Measurements from ENCODE around the gene MED12L. TPM values are rescaled to one million over a fixed set of nuclear protein-coding genes. Genes with fewer than 3 reads are reported as not detected.

The MED12L gene
- total RNA-seq, 1 donor from 2014 or later: 1.5 TPM

DNA sequence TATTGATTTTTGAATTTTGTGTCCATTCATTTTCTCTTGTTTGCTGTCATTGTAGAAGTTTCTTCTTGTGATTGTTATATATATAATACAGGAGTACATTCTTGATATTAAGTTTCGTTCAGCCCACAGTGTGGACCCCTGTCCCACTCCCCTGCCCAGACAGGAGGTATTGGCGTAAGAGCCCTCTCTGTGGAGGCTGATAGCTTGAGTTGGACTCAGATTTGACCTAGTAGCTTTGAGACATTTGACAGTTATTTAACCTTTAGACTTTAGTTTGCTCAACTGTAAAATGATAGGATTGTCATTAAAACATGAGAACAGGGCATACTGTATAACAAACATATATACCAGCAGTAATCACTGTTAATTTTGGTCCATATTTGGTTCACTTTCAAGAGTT lies 90.5 kb downstream of the MED12L start:
- DNase-seq: no peak

DNA sequence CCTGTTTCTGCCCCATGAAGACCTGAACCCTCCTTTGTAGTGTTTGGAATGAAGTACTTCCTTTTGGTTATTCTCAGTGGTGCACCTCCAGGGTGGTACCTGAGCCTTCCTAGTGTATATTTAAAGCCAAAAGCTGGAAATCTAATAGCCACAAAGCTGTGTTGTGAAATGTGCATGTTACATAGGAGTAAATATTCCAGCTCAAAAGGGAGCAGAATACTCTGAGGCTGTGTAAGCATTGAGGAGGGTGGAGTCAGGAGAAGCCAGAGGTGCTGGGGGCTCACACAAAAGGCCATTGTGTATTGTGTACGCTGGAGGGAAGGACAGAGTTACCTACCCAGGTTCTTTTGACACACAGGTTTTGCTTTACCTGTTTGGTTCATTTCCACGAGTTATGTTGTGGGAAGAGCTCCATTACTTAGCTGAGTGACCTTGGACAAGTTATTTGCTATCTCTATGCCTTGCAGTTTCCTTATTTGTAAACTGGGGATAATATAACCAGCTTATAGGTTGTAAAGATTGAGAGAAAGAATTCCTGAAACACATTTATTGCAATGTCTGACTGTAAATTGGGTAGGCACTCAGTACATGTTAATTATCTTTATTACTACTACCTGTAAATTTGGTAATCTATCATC lies 92.9 kb downstream of the MED12L start:
- DNase-seq: no peak

DNA sequence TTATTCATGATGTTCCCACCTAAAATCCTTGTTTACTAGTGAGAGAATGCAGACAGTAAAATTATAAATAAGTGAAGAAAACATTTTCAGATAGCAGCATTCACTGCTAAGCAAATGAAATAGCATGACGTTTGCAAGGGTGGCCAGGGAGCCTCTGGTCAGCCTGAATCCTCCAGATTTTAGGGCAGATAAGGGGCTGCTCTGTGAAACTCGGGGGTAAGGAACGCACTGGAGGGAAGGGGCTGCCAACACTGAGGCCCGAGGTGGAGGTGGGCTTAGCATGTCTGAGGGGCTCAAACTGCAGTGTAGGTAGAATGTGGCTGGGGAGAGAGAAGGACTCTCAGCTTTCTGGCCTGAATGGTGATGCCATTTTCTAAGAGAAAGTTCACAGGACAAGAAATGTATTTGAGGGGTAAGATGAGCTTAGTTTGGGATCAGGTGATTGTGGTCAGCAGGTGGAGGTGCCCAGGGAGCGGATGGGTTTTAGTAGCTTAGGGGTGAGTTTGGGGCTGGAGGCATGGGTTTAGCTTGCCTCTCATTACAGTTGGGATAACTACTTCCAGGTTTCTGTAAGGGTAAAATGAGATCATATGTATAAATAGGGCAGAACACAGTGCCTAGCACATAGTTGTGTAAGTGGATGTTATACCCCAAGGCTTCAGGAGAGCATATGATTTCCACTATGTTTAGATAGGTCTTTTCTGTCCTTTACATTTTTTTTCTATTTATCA lies 97.0 kb downstream of the MED12L start:
- no peak for DNase-seq

DNA sequence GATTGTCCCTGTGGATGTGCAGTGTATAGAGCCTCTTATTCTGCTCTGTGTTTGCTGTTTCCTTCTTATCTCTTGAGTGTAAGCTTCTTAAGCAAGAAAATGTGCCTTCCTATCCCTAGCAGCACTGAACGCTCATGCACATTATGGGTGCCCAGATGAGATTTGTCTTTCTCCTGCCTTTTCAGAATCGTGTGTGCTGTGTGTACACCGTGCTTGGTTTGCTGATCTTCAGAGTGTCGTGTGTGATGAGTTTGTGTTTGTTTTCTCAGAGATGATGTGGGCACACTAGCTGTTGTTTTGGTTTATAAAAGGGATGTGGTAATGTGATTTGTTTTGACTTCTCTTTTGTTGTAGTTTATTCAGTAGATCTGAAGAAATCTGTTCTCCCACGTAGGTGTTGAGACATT lies 97.8 kb downstream of the MED12L start:
- DNase-seq: no peak

DNA sequence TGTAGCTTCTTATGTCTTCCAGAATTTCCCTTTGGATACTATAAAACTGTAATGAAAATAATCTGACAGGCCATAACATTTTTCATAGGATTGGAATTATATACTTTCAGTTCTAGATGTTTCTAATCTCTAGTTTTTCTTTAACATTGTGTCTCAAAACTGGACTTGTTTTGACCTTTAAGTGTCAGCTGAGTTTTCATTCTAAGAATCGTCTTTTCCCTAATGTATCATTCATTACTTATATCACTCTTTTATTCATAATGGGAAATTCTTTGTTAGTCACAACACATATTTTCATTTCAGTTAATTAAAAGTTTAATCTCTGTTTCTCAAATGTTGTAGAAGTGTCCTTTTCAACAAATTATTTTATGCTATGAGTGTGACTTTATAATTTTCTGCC lies 105.6 kb downstream of the MED12L start:
- no peak for DNase-seq

DNA sequence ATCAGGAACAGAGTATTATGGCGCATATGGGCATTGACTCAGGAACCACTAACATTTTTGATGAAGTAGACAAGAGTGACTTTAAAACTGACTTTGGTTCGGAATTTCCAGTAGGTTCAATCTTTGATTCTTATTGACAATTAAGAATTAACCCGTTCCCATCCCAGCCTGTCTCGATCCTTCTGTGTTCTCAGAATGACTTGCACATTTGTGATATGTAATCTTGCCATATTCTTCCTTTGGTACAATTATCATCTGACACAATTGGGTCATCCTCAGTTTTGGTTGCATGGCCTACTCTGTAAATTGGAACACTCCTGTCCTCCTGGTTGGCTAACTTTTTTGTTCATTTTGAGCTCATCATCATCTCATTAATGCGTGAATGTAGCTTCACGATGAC lies 107.1 kb downstream of the MED12L start:
- DNase-seq: no peak

DNA sequence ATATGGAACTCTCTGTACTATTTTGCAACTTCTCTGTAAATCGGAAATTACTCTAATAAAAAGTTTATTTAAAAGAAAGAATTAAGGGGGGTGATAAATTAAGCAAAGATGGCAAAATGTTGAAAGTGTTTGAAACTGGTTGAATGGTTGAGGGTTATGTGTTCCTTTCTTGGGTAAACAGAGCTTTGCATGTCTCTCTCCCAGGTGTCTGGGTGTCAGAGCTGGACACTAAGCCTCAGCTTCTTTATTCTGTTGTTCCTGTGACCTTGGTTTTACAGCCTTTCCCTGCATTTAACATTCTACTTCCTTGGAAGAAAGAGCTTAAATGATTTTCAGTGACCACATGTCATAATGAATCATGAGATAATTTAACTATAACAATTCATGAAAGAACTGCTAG lies 110.4 kb downstream of the MED12L start:
- DNase-seq: no peak

DNA sequence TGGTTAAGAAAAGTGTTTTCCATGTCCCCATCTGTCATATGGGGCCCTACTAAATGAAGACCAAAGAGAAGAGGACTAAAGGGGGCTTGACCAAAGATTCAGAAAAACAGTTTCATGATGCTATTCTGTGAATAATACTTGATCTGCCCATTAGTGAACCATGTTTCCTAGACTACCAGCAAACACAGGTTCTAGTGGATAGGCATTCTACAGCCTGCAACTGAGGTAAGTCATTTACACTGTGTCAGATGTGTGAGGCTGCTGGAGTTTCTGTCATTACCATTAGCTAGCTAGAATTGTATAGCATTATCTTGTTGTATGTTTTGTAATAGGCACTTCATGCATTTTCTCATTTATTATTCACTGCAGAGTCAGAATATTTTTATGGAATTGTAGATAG lies 111.0 kb downstream of the MED12L start:
- no peak for DNase-seq

DNA sequence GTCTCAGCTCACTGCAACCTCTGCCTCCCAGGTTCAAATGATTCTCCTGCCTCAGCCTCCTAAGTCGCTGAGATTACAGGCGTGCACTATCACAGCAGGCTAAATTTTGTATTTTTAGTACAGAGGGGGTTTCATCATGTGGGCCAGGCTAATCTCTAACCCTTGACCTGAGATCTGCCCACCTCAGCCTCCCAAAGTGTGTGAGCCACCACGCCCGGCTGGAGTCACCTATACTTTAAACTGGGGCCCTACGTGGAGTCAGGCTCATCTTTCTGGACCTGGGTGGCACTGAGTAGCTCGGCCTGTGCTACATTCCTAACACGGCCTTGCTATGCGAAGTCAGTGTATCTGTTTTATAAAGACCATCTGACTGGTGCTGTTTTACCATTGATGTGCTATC lies 111.8 kb downstream of the MED12L start:
- no peak for DNase-seq

DNA sequence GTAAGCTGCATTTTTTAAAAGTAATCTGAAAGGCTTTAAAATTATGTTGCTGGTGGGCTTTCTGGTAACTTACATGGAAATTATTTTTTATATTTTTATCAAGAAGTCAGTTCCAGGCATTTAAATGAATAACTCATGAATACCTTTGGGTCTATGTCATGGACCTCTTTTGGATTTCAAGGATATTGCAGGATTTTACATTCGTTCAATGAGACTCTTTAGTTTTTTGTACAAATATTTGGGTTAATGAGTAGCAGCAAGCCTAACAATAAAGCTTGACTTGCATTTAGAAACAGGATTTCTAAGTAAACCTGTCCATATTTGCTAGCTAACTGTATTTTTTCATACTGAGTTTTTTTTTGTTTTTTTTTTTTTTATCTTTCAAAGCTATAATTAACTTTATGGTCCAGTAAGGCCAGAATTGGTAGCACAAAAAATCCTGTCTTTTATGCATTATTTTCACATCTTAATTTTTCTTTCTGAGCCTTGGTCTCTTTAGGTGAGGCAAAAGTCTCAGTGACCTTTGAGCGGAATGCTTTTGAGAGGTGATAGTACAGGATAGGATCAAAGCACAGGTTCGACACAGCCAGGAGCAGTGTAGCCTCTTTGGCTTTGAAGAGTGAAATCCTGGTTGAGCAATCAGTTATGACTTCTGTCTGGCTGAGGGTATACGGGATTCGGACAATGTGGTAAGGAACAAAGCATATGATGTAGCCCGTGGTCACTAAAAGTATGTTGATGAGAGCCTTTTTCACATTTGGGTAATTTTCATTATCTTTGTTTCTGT lies 112.7 kb downstream of the MED12L start:
- DNase-seq: no peak

DNA sequence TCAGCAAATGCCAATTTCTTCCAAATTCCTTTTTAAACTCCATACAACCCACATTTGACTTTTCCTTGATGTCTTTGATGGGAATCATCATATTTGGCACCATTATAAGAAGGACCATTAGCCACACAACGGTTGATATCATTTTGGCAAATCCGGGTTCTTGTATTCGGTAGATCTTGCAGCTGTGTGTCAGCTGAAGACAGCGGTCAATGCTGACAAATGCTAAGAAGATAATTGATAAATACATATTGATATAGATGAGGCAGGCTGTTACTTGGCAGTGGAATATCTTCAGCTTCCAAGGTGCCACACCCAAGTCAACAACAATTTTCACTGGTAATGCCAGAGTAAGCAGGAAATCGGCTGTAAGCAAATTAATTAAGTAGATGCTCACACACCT lies 113.4 kb downstream of the MED12L start:
- DNase-seq: no peak

DNA sequence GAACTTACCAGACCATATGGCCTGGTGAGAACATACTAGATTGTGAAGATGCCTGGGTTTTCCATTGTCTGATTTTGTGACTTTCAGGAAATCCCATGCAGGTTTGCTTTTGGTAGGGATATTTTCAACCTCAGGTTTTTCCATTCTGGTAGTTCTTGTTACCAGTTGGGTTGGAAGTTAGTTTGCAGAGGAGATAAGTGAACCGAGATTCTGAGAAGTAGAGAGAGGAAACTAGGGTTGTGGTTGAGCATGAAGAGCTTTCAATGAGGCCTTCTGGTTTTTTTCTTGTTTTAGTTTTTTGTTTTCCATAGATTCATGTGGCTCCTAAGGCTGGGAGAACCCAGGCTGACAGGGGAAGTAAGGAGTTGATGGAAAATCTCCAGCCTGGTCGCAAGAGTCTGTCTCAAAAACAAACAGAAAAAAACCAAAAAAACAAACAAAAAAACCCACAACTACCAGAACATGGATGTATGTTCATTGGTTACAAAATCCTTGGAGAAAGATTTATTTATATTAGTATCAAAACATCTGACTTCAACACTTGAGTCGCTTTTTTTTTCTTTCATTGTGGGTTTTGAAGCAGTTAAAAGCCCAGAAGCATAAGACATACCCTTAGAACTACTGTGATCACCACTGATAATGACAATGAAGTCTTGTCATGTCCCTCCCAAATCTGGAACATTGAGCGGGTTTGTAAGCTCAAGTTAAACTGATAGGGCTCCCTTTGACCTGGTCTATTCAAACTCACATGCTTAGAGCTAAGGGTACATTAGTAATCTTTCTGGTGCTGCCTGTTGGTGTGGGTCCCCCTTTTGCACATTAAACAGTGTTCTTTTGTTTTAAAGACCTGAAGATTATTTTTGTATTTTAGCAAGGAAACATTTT lies 114.3 kb downstream of the MED12L start:
- DNase-seq: no peak

DNA sequence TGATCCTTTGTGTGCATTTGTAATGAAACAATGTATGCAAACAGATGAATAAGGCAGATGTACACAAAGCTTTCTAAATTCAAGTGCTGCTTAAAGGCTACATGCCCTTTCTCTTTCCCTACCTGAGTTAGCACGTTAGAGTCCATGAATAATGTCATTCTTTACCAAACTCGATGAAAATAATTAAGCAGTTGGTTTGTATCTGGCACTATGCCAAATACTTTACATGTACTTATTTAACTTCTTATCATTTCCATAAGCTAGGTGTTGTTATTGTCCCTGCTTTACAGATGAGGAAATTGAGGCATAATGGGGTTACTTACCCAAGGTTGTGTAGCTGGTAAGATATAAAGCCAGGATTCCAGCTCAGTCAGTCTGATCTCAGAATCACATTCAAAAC lies 115.1 kb downstream of the MED12L start:
- no peak for DNase-seq

DNA sequence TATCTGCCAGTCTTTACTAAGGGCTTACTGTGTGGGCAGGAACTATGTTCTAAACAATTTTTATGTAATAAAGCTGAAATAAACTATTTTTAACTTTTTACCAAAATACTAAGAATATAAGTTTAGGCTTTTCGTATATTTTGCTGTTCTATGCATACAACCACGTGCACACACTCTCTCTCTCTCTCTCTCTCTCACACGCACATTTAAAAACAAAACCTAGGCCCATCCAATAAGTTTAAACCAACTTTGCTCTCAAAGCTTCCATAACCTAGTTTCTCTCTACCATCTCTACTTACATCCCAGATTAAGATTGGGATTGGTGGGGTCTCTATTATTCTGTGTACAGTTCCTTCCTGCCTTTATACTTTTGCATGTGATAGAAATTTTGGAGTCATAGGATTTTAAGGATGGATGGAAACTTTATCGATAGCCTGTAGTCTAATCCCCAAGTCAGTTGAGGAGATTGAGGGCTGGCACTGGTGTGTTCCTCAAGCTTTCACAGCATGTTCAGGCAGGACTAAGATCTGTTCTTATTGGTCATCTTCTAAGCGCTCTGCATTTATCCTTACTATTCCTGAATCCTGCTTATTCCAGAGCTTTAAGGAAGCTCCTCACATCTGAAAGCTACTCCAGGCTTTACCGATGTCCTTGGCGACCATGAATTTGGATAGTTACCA lies 115.7 kb downstream of the MED12L start:
- no peak for DNase-seq

DNA sequence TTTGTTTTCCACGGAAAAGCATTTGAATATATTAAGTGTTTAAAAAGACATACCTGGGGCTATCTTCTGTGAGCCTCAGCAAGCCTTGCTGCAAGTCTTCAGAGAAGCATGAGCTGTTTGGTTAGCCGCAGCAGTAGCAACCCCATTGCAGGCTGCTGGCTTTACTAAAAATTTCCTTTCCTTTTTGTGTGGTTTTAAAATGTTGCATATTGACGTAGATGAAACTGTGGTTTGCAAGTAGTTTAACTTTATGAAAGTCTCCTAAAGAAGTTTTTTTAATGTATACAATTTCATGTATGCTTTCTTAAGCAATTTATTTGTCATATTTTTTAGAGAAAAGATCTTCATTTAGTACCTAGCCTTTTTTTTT lies 117.6 kb downstream of the MED12L start, which contains the start of gene GPR171:
Gene GPR171 (minus strand): TSS at position 166 of the 370 bp plus-strand sequence. CDS start 3,830 bp downstream, outside the sequence.
- no peak for DNase-seq

DNA sequence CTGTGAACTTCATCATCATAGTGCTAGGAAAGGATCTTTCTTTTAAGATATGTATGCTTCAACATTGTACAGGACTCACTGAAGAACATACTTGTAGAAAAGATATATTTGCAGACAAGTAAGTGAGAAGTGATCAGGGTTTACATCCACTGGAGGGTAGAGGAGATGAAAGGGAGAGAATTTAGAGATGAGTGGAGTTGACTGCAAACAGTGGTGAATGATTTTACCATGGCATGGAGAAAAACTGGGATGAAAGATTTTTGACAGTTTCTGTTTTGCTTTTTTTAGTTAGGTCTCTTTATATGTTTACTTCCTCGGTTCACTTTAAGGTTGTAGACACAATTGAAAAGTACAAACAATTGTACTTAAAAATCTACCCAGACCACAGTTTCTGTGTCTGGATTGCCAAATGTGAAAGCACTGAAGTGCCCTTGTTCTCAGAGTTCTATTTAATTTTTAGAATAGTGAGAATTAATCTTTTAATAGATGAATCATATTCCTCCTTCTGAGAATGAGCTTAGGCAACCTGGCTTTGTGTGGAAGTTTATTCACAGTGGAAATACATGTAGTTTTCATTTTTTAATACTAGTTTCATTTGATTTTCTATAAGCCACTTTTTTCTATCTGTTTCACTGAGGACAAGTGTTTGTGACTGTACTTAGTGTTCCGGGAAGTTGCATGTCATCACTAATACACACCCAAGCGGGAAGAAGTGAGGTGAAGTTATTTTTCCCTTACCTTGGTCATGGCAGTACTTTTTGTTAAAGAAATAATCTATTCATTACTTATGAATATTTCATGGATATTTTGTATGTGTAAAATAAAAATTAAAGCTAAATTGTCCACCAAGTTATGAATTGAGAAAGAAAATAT lies 119.3 kb downstream of the MED12L start:
- no peak for DNase-seq

DNA sequence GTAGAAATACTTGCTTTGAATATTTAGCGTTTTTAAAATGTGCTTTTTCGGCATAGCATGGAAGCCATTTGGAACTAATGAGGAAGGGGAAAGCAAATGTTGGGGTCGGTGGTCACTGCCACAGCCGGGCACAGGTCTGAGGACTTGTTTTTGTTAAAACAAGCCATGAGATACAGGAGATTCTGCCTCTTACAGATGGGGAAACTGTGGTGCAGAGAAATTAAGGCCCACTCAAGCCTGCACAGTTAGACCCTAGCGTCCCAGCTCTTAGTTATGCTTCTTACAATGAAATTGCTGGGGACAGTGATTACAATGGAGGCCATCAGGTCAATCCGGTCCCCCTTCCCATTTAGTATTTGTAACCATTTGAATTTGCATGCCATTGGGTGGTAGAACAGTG lies 120.0 kb downstream of the MED12L start:
- DNase-seq: no peak

DNA sequence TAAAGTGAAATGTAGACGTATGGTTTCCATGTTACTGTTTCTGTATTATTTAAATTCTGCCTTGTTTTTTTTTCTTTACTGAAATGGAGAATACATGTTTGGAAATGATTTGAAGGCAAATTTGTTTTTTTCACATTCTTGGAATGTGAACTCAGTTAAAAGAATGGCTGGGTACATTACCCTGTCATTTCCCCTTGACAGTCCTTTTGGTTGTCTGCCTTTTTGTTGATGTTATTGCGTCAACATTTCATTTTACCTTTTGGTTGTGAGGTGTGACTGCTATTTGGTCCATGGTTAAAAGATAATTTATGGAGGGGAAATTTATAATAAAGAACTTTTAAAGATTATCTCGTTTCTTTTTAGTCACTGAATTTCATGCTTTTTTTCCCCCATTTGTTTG lies 120.7 kb downstream of the MED12L start:
- no peak for DNase-seq

DNA sequence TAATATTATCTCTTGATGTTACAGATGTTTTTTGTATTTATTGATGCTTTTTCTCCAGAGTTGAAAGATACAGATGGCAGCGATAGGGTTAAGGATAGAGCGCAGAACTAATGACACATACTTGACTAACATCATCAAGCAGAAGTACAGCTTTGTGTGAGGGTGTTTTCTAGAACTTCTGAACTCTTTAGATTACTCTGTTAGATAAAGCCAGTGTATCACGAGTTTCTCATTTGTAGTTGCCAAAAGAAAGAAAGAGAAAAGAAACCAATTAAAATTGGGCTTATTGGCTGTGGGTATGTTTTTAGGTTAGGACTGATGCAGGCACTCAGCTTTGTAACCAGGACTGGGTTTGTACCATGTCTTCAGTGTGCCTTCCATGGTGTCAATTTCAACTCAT lies 124.2 kb downstream of the MED12L start:
- DNase-seq: no peak

DNA sequence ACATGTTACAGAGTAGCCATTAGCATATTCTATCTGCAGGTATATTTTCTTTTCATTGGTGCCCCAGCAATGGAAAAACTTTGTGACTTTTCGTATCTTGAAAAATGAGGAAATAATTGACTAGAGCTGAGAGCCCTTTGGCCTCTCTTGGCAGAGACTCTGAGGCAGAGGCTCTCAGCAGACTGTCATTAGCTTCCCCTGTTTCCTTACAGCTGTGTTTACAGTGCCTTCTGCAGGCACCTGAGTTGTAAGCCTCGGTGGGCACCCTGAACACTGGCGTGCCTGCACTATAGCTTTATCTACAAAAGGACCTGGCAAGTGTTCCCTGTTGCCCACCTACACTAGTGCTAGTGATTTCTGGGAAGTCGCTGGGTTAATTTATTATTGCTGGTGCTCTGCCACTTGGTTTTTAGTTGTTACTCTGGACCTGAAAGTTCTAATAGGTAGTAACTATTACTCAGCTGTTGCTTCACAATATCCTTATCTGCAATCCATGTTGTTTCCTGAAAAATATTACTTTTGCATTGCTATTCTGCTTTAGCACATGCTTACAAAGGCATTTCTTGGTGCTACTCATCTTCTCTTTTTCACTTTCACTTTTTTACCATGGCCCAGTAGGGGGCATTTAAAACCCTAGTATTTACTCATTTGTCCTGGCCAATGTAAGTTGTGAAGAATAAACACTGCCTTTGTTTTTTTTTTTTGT lies 125.4 kb downstream of the MED12L start:
- no peak for DNase-seq

Data from skin of body (tissue), 2 donors.